GM21825 (cell line): ENCODE data around the gene DMPK.

ENCODE experiments used
- ATAC-seq: cut with Tn5 transposase; IDR thresholded peaks from one replicate; pipeline ENCODE4 v1.9.1; 2021; ENCODE audit warnings: mild to moderate bottlenecking, moderate library complexity; ENCODE audit not compliant: unreplicated experiment

Gene DMPK

DNA sequence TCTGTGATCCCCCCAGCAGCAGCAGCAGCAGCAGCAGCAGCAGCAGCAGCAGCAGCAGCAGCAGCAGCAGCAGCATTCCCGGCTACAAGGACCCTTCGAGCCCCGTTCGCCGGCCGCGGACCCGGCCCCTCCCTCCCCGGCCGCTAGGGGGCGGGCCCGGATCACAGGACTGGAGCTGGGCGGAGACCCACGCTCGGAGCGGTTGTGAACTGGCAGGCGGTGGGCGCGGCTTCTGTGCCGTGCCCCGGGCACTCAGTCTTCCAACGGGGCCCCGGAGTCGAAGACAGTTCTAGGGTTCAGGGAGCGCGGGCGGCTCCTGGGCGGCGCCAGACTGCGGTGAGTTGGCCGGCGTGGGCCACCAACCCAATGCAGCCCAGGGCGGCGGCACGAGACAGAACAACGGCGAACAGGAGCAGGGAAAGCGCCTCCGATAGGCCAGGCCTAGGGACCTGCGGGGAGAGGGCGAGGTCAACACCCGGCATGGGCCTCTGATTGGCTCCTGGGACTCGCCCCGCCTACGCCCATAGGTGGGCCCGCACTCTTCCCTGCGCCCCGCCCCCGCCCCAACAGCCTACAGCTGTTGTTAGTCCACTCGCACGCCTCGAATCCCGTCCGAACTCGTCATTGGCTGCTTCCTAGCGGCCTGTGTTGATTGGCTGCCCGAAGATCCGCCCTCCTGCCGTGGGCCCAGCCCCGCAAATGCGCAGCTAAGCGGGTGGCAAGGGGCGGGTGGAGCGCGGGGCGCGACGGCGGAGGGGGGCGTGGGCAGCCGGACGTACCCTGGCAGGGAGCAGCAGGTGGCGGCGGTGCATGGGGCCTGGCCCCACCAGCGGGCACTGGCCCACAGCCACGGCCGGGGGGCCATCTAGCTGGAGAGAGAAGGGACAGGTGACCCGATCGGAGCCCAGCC, 11.8 kb downstream of the DMPK start:
- ATAC-seq = peak; percentile 52

DNA sequence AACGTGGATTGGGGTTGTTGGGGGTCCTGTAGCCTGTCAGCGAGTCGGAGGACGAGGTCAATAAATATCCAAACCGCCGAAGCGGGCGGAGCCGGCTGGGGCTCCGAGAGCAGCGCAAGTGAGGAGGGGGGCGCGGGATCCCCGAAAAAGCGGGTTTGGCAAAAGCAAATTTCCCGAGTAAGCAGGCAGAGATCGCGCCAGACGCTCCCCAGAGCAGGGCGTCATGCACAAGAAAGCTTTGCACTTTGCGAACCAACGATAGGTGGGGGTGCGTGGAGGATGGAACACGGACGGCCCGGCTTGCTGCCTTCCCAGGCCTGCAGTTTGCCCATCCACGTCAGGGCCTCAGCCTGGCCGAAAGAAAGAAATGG, 12.5 kb downstream of the DMPK start:
- no peak for ATAC-seq

DNA sequence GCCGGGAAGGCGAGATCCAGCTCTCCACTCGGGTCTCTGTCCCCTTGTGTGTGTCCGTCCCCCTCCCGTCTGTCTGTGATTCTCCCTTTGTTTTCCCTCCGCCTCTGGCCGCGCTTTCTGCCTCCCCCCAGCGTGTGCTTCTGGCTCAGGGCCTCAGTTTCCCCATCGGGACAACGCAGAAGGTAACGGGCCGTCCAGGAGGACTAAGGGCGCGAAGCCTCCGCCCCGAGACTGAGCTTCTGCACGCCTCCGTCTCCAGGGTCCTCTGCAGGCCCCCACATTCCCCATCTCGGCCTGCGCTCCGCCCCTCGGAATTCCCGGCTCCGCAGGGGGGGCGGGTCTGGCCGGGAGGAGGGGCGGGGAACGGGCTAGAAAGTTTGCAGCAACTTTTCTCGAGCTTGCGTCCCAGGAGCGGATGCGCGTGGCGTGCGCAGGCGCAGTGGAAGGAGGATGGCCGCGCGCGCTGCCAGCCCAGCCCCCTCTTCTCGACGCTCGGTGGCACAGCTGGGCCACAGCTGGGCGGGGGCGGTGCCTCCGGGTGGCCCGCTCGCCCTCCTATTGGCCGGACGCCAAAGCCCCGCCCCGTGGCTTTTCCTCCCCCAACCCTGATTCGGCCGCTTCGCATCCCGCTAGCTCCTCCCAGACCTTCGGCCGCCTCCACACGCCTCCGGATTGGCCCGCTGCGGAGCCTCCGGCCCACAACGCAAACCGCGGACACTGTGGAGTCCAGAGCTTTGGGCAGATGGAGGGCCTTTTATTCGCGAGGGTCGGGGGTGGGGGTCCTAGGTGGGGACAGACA, 13.1 kb downstream of the DMPK start, which contains the start of gene SIX5:
TSS of gene SIX5 (minus strand) at position 269 of the 799 bp plus-strand sequence. CDS start 408 bp downstream, outside the sequence.
- peak; percentile 43 for ATAC-seq

DNA sequence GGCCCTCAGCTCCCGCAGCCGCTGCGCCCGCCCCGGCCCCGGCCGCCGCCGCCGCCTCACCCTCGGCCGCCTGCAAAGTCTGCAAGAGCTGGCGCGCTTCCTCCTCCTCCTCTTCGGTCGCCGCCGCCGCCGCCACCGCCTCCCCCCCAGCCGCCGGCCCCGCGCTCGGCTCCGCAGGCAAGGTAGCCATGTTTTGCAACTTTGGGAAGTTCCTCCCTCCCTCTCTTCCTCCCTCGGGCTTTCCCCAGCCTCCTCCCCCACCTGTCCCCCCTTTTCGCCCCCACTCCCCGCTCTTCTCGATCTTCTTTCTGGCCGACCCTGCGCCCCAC, 13.7 kb downstream of the DMPK start:
- ATAC-seq = no peak

DNA sequence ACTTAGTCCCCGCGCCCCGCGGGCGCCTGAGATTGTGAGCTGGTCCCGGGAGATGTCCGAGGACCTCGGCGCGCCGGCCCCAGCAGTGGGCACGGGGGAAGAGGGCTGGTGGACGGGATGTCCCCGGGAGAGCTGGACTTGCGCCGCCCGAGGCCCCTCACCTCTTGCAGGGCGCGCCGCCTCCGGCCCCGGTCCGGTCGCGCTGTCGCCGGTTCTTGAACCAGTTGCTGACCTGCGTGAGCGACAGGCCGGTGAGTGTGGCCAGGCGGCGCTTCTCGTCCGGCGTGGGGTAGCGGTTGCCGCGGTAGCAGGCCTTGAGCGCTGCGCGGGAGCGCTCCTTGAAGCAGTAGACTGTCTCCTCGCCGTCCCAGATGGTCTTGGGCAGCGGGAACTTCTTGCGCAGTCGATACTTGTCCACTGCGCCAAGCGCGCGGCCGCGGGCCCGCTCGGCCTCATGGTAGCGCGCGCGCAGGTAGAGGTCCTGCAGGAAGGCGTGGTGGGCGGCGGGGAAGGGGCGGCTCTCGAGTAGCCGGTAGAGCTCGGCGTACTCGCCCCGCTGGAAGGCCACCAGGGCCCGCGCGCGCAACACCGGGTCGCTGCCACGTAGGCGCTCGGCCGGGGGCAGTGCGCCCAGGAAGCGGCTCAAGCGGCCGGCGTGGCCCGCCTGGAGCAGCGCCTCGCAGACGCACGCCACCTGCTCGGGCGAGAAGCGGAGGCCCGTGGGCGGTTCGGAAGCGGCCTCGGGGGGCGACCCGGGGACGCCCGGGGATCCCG, 14.2 kb downstream of the DMPK start:
- ATAC-seq = no peak

DNA sequence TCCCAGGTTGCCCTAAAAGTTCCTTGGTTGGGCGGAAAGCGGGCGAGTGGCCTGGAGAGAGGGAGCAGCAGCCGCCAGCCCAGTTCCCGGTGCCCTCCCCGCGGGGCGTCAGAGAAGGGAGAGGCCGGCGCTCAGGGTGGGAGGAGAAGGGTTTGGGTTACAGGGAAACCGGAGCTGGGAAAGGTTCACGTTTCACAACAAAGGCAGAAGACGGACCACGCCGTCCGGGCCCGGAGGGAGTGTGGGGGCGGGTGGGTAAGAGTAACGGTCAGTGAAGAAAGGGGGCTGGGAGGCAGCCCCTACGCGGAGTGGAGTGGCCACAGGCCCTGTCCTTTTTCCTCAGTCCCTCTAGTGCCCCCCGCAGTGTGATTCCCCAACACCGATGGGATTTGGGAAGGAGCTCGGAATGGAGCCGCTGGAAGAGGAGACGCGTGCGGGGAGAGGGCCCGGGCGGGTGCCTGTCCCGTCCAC, 14.8 kb downstream of the DMPK start:
- no peak for ATAC-seq

DNA sequence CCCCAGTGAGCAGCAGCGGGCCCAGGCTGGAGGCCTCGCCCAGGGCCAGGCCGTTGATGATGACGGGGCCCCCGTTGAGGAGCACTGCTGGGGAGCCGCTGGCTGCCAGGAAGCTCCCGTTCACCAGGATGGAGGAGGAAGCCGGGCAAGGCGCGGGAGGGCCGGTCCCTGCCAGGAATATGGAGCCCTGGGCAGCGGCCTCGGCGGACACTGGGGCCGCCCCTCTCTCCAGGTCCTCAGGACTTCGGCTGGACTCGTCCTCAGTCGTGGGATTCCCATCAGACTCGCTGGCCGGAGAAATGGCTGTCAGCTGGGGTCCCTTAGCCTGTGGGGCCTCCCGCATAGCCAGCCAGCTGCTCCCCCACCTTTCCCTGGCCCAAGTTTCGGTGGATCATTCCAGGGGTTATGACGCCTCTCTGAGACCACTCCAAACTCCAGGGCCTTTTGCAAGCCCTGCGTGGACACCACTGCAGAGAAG, 15.4 kb downstream of the DMPK start:
- no peak for ATAC-seq

DNA sequence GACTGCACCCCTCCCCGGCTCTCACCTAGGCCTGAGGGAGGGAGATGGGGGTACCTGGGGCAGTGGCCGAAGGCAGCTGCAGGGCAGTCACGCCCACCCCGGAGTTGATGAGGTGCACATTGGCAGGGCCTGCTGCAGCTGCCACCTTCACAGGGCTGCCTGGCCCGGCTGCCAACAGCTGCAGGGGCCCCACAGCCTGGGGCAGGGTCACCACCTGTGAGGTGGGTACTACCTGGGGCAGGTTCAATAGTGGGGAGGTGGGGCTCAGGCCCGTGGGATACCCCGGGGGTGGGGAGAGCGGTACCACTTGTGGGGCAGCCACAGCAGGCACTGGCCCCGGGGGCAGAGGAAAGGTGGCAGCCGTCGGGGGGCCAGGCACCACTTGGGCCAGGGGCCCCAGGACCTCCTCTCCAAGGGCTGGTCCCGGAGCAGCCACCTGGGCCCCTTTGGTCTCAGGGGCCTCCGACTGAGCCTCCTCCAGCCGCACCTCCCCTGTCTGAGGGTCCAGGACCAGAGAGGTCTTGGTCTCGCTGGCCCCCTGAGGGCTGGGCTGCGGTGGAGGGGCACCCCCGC, 15.9 kb downstream of the DMPK start:
- ATAC-seq = no peak

DNA sequence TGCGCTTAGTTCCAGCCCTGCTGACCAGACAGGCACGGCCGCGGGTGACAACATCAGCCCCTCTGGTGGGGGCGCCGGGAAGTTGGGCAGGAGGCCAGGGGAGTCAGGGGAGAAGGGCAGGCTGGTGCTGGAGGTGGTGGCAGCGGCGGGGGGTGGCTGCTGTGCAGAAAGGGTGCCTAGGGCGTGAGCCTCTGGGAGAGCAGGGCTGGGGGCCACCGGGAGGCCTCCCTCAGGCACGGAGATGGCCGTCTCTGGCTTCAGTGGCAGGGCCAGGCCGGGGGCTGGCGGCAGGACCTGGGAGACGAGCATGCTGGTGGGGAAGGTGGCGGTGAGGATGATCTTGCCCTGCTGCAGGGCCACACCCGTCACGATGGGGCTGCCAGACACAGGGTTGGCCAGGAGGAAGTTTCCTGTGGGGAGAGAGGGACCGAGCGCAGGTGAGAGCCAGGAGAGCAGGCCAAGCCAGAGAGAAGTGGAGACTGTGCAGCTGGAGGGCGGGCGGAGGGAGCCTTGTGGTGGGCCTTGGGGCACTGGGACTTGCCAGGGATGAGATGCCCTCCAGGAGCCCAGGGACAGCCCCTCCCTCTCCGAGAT, 16.5 kb downstream of the DMPK start:
- no peak for ATAC-seq

DNA sequence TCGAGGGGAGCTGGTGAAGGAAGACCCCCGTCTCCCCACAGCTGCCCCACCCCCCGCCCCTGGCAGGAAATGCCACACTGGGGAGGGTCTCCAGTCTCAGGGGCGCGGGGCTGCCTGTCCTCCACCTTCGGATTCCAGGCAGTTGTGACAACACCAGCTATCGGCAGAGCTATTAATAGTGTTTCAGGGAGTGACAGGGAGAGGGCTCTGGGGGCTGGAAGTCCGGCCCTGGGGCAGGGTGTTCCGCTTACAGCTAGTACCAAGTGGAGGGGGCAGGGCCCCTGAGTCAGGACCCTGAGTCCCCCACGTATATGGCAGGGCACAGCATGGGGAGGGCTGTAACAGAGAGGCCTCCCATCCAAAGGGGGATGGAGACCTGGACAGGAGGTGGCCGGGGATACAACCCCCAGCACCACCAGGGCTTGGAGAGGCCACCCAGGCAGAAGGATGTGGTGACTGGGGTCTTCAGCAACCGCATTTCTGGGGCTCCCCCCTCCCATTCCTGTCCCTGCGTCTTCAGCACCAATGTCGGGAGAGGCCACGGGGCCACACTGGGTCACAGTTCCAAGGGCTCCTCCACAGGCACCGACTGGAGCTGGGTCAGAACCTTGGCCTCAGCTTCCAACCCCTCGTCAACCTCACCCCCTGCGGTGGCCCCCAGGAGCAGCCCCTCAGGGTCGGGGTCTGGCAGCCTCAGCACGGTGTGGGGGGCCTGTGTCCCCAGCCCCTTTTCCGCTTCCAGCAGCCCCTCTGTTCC, 17.2 kb downstream of the DMPK start:
- no peak for ATAC-seq

DNA sequence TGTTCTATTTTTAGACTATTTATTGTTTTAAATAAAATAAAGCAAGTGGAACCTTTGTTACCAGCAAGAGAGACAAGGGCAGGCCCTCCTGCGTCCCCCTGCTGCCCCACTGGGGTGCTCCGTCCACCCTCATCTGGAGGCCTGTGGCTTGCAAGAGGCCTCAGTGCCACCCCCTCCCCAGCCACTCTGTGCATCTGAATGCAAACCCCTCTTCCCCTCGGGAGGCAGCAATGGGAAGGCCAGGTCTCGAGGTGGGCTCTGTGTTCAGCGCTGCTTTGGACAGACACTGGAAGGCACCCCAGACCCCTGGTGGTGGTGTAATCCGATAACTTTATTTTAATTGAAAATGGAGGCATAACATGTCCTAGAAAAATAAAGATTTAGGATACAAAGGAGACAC, 17.8 kb downstream of the DMPK start:
- ATAC-seq = no peak

DNA sequence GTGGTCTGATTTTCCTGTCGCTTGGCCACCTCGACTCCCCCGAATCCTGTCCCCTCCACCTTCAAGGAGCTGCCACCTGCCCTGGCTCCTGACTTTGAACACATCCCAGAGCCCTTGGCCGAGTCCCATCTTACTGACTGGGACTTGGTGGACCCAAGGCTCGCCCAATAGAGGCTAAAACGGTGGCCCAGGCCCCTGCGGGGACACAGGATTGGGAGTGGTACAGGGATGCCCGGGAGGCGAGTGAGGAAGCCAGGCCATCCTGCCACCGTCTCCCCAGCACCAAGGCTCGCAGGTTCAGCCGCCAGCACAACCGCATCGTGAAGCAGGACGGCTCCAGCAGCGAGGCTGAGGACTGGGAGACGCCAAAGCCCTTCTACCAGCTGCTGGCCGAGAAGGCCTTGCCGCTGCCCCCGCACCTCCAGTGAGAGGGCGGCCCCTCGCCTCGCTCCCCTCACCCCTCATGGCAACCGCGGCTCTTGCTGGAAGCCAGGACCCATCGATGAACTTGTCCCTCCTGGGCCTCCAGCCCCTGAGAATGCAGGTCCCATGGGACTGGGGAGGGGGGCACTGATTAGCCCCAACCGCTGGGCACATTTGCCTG, 18.5 kb downstream of the DMPK start:
- ATAC-seq = no peak

DNA sequence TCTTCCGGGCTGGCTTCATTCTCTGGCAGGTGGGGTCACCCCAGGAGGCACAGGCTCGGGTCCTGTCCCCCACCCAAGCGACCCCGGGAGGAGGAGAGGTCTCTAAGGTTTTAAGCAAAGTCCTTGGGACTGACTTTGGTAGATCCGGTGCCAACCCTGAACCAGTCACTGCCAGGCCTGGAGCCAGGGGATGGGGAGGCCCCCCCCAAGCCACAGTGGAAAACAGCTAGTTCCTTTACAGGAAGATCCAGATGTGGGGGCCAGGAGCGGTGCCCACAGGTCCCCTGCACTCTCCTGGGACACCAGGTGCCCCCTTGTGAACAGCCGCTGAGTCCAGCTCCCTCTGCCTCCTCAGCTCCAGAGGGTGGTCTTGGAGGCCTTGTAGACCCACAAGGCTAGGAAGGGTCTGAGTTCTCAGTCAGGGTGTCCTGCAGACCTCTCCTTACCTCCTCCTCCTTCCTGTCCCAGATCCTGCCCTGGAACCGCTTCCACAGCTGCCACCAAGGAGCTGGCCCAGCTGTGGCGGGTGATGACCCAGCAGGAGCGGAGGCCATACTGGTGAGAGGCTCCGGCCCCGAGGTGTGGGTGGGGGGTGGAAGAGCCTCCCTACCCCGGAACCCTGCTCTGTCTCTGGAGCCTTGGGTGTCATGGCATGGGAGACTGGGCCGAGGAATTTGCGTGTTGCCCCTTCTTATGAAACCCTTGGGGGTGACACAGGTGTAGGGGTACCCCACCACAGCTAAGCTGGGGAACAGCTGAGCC, 19.2 kb downstream of the DMPK start:
- no peak for ATAC-seq

DNA sequence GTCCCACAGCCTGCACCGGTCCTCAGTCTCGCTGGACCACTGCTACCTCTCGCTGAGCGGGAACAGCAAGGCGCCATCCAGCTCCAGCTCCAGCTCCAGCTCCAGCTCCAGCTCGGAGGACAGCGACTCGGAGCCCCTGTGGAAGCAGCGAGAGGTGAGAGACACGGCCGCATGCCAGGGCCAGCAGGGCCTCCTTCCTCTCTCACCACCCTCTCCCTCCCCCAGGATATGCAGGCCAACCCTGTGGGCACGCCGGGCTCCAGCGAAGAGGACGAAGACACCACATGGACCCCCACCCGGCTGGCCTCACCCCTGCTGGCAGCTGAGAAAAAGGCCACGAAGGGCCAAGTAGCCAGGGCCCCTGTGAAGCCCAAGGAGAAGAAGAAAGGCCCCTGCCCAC, 20.6 kb downstream of the DMPK start:
- no peak for ATAC-seq

DNA sequence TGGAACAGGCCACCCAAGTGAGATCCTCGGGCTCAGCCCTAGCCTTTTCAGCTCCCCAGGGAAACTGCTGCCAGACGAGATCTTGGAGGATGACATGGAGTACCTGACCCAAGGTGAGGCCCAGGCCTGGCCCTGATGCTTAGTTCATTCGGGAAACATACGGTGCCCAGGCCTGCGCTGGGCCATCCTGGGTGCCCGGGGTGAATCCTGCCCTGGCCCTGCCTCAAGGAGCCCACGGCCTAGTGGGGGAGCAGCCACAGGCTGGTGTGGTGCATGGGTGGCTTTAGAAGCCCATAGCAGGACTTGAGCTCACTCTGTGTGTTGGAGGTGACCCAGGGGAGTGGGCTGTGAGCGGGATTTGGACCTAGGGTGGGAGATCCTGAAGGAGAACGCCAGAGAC, 23.4 kb downstream of the DMPK start:
- ATAC-seq = no peak

DNA sequence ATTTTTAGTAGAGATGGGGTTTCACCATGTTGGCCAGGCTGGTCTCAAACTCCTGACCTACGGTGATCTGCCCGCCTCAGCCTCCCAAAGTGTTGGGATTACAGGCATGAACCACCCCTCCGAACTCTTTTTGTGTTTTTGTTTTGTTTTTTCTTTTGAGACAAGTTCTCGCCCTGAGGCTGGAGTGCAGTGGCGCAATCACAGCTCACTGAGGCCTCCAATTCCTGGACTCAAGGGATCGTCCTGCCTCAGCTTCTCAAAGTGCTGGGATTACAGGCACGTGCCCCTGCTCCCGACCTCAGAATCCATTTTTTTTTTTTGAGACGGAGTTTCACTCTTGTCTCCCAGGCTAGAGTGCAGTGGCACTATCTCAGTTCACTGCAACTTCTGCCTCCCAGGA, 24.6 kb downstream of the DMPK start:
- no peak for ATAC-seq

DNA sequence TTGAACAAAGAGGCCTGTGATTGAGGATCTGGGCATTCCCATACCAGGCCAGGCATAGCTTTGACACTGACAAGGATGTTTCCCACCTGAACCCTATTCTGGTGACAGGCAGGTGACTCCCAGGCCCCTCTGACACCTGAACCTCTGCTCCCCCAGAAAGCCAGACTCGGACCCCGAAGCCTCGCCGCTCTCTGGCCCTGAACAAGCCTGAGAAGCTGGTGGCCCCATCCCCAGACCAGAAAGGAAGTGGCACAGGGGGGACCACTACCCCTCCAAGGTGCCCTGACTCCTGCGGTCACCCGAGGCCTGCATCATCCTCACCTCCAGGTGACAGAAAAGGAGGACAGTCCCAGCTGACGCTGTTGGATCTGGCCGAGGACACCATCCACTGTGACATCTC, 28.0 kb downstream of the DMPK start:
- no peak for ATAC-seq

DNA sequence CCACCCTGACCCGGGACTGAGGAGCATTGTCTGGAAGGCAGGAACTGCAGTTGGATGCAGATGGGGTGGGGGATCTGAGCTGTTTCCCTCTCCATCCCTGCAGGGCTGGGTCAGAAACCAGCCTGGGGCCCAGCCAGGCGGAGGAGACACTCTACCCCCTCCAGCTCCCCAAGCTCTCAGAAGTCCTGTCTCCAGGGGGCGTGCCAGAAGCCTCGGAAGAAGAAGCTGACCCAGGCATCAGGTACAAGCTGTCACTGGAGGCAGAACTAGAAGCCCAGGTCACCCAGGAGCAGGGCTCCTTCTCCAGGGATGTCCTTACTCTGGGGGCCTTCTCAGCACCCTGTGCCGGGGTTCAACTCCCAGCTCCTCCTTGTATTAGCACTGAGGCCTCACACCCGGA, 28.7 kb downstream of the DMPK start:
- no peak for ATAC-seq

DNA sequence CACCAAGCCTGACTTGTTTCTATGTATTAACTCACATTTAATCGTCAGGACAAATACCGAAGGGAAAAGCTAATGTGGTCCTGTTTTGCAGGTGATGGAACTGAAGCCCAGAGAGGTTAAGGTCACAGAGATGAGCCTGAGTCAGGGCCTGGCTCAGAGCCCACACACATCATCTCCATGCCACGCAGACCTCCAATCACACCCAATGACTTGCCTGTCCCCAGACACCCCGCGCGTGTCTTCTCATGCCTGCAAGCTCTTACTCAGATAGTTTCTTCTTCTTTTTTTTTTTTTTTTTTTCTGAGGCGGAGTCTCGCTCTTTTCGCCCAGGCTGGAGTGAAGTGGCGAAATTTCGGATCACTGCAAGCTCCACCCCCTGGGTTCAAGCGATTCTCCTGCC, 29.7 kb downstream of the DMPK start:
- no peak for ATAC-seq
